ENCODE data around the gene UBR3. TPM values are rescaled to one million over a fixed set of nuclear protein-coding genes. Genes with fewer than 3 reads are reported as not detected.

The UBR3 gene
- total RNA-seq, 2 donors from 2014 or later = 30.1 to 38.4 TPM

DNA sequence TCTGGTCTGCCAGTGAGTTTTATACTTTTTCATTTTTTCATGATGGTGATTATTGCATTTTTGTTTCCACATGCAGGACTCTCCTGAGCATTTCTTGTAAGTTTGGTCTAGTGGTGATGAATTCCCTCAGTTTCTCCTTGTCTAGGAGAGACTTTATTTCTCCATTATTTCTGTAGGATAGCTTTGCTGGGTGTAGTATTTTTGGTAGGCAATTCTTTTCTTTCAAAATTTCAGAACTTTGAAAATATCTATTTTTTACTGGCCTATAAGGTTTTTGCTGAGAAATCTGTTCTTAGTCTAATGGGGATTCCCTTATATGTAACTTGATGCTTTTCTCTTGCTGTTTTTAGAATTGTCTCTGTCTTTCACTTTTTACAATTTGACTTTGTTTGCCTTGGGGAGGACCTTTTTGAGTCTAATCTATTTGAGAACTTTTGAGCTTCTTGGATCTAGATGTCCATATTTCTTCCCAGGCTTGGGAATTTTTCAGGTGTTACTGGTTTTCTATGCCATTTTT is 149.1 kb downstream of the UBR3 start:
- intact Hi-C loops (cut with DNase I) = no loop called here
- Histone ChIP-seq H3K4me3 (no peak overlapping the region), H3K9me3 (no peaks in the 10 kb centered on the region), H3K9ac (ENCODE audit: low read depth in 2 of 2, low read length in 2 of 2) (no peak overlapping the region), H3K4me1 (no peaks in the 10 kb centered on the region), H3K27me3 (no peaks in the 10 kb centered on the region), H3K36me3 (no peaks in the 10 kb centered on the region), H3K27ac (no peak overlapping the region)
- no peak for DNase-seq
- TF ChIP-seq, protein P1, sequence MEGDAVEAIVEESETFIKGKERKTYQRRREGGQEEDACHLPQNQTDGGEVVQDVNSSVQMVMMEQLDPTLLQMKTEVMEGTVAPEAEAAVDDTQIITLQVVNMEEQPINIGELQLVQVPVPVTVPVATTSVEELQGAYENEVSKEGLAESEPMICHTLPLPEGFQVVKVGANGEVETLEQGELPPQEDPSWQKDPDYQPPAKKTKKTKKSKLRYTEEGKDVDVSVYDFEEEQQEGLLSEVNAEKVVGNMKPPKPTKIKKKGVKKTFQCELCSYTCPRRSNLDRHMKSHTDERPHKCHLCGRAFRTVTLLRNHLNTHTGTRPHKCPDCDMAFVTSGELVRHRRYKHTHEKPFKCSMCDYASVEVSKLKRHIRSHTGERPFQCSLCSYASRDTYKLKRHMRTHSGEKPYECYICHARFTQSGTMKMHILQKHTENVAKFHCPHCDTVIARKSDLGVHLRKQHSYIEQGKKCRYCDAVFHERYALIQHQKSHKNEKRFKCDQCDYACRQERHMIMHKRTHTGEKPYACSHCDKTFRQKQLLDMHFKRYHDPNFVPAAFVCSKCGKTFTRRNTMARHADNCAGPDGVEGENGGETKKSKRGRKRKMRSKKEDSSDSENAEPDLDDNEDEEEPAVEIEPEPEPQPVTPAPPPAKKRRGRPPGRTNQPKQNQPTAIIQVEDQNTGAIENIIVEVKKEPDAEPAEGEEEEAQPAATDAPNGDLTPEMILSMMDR (IDR thresholded peaks at IDR 0.05) = no peak

DNA sequence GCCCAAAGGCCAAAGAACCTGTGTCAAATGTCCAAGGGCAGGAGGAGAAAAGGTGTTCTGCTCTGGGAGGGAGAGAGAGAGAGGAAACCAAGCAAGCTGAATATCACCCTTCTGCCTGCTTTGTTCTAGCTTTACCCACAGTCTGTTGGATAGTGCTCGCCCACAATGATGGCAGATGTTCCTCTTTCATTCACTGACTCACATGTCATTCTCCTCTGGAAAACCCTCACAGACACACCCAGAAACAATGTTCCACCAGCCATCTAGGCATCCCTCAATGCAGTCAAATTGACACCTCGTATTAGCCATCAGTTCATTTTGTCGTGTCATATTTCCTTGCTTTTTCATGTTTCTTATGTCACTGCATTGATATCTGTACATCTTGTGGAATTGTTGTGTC is 150.3 kb downstream of the UBR3 start:
- no peaks in the 10 kb centered on the region for H3K9me3 ChIP-seq
- no peak overlapping the region for H3K9ac ChIP-seq (ENCODE audit: low read depth in 2 of 2, low read length in 2 of 2)
- TF ChIP-seq, protein P1 (IDR thresholded peaks at IDR 0.05) = no peak
- H3K27ac ChIP-seq = no peak overlapping the region
- DNase-seq = no peak
- no peak overlapping the region for H3K4me3 ChIP-seq
- no peaks in the 10 kb centered on the region for H3K27me3 ChIP-seq
- H3K36me3 ChIP-seq = no peaks in the 10 kb centered on the region
- intact Hi-C loops (cut with DNase I) = no loop called here
- no peaks in the 10 kb centered on the region for H3K4me1 ChIP-seq

DNA sequence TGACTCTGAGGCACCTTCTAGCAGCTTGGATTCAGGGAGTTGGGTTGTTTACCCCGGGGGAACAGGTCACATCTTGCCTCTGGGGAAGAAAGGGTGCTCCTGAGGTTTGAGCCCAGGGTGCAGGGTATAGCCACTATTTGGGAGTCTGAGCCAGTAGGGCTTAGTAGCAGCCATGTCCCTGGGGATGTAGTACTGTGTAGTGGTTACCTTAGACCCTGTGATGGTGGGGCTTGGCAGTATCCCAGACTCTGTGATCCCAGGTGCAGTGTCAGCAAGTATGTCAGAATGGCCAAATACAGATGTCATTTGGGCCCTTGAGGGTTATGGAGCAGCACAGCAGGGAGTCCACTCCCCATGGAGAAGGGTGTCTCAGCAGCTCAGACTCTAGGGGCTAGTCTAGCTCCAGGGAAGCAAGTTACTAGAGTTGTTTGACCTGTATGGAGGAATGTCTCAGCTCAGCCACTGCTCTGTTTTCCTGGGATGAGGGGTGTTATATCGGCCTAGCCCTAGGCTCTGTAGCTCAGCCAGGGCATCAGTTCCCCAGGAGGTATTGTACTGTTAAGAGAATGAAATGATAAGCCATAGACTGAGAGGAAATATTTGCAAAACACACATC is 151.3 kb downstream of the UBR3 start:
- H3K9ac ChIP-seq (ENCODE audit: low read depth in 2 of 2, low read length in 2 of 2) = no peak overlapping the region
- no peak overlapping the region for H3K4me3 ChIP-seq
- no peak for DNase-seq
- H3K27ac ChIP-seq = no peak overlapping the region
- no peaks in the 10 kb centered on the region for H3K9me3 ChIP-seq
- intact Hi-C loops (cut with DNase I) = no loop called here
- no peaks in the 10 kb centered on the region for H3K36me3 ChIP-seq
- H3K4me1 ChIP-seq = no peaks in the 10 kb centered on the region
- TF ChIP-seq, protein P1 (IDR thresholded peaks at IDR 0.05) = no peak
- H3K27me3 ChIP-seq = no peaks in the 10 kb centered on the region

DNA sequence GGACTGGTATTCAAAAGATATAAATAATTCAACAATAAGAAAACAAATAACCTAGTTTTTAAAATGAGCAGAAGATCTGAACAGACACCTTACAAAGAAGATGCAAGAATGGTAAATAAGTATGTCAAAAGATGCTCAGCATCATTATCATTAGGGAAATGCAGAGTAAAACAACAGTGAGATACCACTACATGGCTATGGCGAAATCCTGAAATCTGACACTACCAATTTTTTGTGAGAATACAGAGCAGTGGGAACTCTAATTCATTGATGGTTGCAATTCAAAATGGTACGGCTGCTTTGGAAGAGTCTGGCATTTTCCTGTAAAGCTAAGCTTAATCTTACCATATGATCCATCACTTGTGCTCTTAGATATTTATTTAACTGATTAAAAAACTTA is 151.8 kb downstream of the UBR3 start:
- DNase-seq = no peak
- Histone ChIP-seq H3K4me3 (no peak overlapping the region), H3K9ac (ENCODE audit: low read depth in 2 of 2, low read length in 2 of 2) (no peak overlapping the region), H3K27me3 (no peaks in the 10 kb centered on the region), H3K9me3 (no peaks in the 10 kb centered on the region), H3K4me1 (no peaks in the 10 kb centered on the region), H3K36me3 (no peaks in the 10 kb centered on the region), H3K27ac (no peak overlapping the region)
- intact Hi-C loops (cut with DNase I) = no loop called here
- TF ChIP-seq, protein P1 (IDR thresholded peaks at IDR 0.05) = no peak

DNA sequence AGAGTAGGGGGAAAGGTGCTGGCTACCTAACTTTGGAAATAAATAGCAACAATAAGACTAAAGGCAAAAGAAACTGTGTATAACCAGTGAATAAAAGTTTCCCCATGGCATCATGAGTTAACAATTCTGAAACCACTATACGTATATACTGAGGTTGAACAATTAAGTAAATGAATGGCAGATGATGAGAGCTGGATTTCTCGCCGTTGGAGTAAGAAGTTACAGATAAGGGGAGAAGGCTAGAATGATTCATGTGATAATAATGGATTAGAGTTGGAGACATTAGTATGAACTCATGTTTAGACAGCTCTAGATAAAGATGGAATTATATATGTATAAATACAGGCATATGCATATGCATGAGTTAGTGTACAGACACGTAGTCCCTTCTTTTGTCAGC is 152.7 kb downstream of the UBR3 start:
- Histone ChIP-seq H3K27me3 (no peaks in the 10 kb centered on the region), H3K27ac (no peak overlapping the region), H3K4me1 (no peaks in the 10 kb centered on the region), H3K9me3 (no peaks in the 10 kb centered on the region), H3K36me3 (no peaks in the 10 kb centered on the region), H3K4me3 (no peak overlapping the region), H3K9ac (ENCODE audit: low read depth in 2 of 2, low read length in 2 of 2) (no peak overlapping the region)
- no peak for DNase-seq
- TF ChIP-seq, protein P1 (IDR thresholded peaks at IDR 0.05) = no peak
- intact Hi-C loops (cut with DNase I) = no loop called here

Data from colonic mucosa (tissue), 4 donors.